Fibroblast of villous mesenchyme (primary cell): Measurements from ENCODE around the gene SRRD. TPM values are rescaled to one million over a fixed set of nuclear protein-coding genes. Genes with fewer than 3 reads are reported as not detected.

Experiments
- DNase-seq: peaks from one replicate; pipeline ENCODE4 v3.0.0-alpha.2; 2010; ENCODE audit warnings: low read depth
- H3K4me3 ChIP-seq: 2 replicates; pipeline ENCODE4 v1.5.1; 2011; ENCODE audit warnings: low read depth, mild to moderate bottlenecking, low read length
- total RNA-seq: library from RNA; depleted of rRNA; stranded (reverse); fragments of >200 nt; gene quantifications from 2 replicates; pipeline ENCODE4 v1.2.3, GENCODE V29; 2012
- TF ChIP-seq, protein P1 (sequence below): IDR thresholded peaks from 2 replicates; pipeline ENCODE4 v1.5.1; 2012; ENCODE audit warnings: low read depth, mild to moderate bottlenecking, low read length; ENCODE audit not compliant: insufficient read depth

The SRRD gene
- total RNA-seq, 1 donor: 10.4 TPM

- TF ChIP-seq, protein P1, sequence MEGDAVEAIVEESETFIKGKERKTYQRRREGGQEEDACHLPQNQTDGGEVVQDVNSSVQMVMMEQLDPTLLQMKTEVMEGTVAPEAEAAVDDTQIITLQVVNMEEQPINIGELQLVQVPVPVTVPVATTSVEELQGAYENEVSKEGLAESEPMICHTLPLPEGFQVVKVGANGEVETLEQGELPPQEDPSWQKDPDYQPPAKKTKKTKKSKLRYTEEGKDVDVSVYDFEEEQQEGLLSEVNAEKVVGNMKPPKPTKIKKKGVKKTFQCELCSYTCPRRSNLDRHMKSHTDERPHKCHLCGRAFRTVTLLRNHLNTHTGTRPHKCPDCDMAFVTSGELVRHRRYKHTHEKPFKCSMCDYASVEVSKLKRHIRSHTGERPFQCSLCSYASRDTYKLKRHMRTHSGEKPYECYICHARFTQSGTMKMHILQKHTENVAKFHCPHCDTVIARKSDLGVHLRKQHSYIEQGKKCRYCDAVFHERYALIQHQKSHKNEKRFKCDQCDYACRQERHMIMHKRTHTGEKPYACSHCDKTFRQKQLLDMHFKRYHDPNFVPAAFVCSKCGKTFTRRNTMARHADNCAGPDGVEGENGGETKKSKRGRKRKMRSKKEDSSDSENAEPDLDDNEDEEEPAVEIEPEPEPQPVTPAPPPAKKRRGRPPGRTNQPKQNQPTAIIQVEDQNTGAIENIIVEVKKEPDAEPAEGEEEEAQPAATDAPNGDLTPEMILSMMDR: no peak
- H3K4me3 ChIP-seq: no peak overlapping the region
- DNase-seq: no peak
Observed at GRCh38 chr22:26477341-26477731, 6.3 kb upstream of the SRRD start.

GRCh38 chr22:26479043-26479791 is 4.5 kb upstream of the SRRD start:
- no peak for DNase-seq
- H3K4me3 ChIP-seq: peak overlapping the region; percentile 2
- TF ChIP-seq, protein P1: no peak

- peak; percentile 8 for DNase-seq
- no peak overlapping the region for H3K4me3 ChIP-seq
- TF ChIP-seq, protein P1: no peak
Observed at GRCh38 chr22:26479792-26480610, 3.7 kb upstream of the SRRD start.

DNA sequence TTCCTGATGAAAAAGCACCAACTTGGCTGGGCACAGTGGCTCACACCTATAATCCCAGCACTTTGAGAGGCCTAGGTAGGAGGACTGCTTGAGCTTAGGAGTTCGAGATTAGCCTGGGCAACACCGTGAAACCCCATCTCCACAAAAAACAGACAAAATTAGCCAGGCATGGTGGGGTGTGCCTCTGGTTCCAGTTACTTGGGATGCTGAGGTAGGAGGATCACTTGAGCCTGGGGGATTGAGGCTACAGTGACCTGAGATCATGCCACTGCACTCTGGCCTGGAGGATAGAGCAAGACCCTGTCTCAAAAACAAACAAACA is 3.1 kb upstream of the SRRD start:
- no peak for DNase-seq
- TF ChIP-seq, protein P1: no peak
- H3K4me3 ChIP-seq: no peak overlapping the region

- TF ChIP-seq, protein P1: no peak
- H3K4me3 ChIP-seq: no peak overlapping the region
- no peak for DNase-seq
Observed at GRCh38 chr22:26481112-26481693, 2.5 kb upstream of the SRRD start.

DNA sequence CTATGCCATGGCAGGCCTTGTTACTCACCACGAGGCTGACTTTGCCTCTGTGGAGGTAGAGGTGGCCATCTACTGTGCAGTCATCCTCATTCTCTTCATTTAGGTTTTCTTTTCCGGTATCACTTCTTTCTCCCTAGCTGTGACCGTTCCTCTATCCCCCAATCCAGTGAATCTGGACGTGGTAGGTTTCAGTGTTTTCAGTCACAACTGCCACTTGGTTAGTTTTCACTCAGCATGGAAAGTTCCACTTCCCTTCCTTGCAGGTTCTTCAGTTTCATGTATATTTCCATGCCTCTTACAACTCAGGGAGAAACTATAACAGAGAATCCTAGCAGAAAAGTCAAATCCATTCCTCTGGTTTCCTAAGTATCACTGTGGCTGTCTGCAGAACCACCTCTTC is 2.0 kb upstream of the SRRD start:
- TF ChIP-seq, protein P1: no peak
- DNase-seq: no peak
- no peak overlapping the region for H3K4me3 ChIP-seq
